ENCODE results near the gene CEP152.

DNA sequence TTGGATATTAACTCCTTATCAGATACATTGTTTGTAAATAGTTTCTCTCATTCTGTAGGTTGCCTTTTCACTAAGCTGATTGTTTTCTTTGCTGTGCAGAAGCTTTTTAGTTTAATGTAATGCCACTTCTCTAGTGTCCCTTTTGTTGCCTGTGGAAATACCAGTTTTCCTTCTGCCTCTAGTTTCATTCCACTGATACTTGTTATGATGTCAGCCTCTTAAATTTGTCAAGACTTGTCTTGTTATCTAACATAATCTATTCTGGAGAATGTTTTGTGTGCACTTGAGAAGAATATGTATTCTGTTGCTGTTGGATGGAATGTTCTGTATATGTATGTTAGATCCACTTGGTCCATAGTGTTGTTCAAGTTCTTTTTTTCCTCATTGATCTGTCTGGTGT is 18.0 kb upstream of the CEP152 start:
- TF ChIP-seq POLR2AphosphoS5 (IDR thresholded peaks at IDR 0.05; ENCODE audit: borderline replicate concordance, low read depth, low read length) (no peak), EZH2 (IDR thresholded peaks at IDR 0.05) (no peak)

Data from SK-N-MC (cell line).